Measurements from ENCODE around the gene ID2.
A peak's percentile ranks its signal among the peaks of the same experiment; 100 is the strongest.
"Not testable (repeated sequence)": the region's sequence is repeated elsewhere in the genome, so short reads cannot be mapped to it uniquely, and the experiment has no call there.

ID2 gene

DNA sequence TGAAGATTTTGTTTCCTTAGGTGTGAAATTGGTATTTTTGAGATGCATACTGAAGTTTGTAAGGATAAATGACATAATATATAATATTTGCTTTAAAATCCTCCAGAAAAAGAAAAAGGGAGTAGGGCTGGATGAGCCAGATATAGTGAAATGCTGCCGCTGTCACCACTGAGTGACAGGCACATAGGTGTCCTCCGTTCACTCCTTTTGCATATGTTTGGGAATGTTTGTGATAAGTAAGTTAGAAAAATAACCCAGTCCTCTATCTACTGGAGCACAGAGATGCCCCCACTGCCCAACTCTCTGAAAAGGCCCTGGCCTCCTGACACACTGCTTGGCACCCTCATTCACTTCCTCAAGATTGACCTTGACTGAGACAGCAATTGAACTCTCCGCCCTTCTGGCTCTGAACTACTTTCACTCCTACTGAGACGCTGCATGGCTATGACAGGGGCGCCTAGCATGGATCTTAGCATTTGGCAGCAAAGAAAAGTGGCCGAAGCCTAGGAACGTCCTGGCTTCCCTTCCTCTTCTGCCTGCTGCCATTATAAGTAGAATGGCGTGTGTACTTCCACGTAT is 10.1 kb downstream of the ID2 start:
- DNase-seq, result no peak

DNA sequence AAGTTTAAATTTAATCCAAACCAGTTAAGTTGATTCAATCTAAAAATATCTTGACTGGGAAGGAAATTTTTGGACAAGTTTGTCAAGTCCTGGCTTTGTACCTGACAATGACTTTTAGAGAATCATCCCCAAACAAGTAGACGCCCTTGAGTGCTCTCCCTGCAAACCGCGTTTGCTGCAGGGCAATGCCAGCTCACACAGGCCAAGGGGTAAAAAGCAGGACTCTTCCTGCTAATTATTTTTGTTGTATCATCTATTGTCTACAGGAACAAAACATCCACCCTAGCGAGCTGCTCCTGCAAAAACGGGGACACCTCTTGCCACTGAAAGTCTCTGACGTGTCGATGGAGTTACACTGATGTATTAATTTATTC is 10.9 kb downstream of the ID2 start:
- no peak for DNase-seq

DNA sequence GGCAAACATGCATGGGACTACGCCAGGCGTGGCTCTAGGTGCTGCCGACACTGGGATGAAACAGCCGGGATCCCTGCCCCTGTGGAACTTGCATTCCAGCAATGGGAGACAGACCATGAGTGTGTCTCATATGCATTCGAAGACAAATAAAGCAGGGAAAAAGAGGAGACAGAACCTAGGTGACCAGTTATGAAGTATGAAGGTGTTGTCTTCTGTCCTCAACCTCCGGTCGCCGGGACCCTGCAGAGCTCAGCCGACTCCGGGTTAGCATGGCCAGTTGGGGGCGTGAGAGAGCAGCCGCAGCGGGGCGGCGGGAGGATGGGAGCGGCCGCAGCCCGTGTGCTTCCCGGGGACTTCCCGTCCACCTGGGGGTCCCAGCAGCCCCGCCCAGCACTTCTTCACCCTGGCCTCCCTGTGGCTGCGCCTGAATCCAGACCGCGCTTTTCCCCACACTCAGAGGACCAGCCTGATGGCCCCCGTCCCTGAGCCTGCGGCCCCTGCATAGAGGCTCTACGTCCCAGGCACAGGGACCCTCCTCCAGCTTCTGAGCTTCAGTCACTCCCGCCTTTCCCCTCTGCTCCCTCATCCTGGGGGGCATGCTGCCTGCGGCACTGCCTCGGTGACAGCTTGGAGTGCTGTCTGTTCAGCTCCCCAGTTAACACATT is 11.4 kb downstream of the ID2 start:
- DNase-seq, result peak; percentile 74

DNA sequence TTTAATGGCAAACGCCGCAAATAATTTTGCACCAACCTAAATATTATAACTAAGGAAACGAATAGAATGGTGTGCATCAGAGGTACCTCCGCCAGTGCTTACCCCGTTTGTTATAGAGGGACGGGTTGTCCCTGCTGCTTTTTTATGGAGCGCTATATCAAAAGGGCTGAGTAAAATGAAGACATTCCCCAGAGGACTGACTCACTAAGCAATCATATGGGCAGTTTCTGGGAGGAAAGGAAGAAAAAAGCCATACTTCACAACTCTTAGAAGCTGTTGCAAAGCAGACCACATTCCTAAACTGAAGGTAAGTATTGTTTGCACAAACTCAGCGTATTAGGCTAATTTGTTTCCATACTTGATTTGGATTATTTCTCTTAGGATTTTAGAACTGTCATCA is 12.9 kb downstream of the ID2 start:
- DNase-seq, result no peak

DNA sequence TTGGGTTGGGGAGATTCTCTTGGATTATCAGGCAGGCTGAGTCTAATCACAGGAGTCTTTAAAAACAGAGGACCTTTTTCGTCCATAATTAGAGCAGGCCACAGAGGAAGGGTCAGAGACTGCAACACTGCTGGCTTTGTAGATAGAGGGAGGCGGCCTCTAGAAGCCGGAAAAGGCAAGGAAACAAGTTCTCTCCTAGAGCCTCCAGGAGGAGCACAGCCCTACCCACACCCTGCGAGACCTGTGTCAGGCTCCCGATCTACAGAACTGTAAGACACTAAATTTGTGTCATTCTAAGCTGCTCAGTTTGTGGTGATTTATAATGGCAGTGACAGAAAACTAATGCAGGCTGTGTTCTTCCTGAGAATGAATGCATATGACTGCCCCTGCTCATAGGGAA is 15.3 kb downstream of the ID2 start:
- no peak for DNase-seq

GRCh38 chr2:8699839-8700238 is 18.0 kb downstream of the ID2 start:
- no peak for DNase-seq

DNA sequence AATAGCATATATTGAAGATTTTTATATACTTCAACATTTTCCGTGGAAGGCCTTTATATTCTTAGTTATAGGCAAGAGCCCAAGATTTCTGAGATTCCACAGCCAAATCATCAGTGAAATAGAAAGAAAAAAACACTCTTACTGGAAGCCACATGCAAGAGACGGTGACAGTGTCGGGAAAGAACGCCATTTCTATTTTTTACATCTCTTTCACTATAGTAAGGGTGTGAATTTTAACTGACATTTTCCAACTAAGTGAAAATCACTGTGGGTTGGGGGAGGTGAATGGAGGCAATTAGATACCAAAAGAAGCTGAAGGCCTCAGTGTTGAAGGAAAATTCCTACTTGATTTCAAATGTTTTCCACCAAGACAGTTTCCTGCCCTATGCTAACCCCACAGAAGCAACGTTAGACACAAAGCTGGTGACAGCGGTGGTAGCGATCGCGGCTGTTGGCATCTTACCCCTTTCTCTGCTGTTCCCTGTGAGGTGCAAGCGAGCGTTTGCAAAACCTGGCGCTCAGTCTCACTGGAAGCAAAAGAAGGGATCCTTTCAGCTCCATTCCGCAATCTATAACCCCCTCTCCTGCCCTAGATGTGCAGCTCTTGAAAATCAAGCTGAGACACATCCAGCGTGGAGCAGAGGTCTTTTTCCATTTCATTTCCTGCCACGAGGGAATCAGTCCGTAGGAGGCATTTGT is 20.0 kb downstream of the ID2 start:
- no peak for DNase-seq

DNA sequence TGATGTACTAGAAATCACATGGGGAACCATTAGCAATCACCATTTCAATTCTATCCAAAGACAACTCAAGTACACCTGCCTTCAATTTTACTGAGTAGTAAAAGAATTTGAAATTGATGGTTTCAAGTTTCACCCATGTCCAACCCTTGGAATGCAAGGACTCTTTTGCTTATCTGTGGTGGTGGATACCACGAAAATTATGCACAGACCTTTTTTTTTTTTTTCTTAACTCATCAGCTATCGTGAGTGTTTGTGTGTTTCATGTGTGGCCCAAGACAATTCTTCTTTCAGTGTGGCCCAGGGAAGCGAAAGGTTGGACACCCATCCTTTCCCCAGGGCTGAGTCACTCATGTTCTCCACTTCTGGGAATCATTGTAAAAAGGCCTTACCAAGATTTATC is 23.1 kb downstream of the ID2 start:
- no peak for DNase-seq

- no peak for DNase-seq
These were observed 27.8 kb downstream of the ID2 start for GRCh38 chr2:8709611-8710010.

GRCh38 chr2:8710951-8711350 is 29.1 kb downstream of the ID2 start:
- no peak for DNase-seq

- DNase-seq, result no peak
These were observed 32.4 kb downstream of the ID2 start for GRCh38 chr2:8714283-8714682.

DNA sequence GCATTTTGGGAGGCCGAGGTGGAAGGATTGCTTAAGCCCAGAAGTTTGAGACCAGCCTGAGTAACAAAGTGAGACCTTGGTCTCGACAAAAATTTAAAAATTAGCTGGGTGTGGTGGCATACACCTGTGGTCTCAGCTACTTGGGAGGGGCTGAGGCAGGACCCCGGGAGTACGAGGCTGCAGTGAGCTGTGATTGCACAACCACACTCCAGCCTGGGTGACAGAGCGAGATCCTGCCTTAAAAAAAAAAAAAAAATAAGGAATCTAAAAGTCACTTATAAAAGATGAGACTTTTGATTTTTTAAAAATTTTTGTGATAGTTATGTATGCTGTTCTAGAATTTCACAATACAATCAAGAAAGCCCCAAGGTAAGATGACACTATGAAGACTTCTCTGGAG is 33.1 kb downstream of the ID2 start:
- no peak for DNase-seq

GRCh38 chr2:8719528-8719927 is 37.7 kb downstream of the ID2 start:
- DNase-seq, result no peak

GRCh38 chr2:8720741-8721140 is 38.9 kb downstream of the ID2 start:
- no peak for DNase-seq

DNA sequence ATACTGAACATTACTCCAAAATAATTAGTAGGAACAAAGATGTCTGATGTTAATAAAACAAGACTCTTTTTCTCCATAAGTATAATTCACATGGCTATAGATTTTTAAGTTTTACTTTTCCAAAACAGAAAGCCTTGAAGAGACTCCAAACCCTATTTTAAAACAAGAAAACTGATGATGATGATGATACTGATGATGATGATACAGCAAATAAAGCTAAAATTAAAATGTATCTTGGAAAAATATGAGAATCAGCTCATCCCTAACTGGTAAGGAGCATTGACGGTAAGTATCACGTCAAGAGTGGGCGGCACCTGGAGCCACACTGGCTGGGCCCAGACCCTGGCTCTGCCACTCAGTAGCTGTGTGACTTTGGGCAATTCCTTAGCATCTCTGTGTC is 39.6 kb downstream of the ID2 start:
- DNase-seq, result no peak

DNA sequence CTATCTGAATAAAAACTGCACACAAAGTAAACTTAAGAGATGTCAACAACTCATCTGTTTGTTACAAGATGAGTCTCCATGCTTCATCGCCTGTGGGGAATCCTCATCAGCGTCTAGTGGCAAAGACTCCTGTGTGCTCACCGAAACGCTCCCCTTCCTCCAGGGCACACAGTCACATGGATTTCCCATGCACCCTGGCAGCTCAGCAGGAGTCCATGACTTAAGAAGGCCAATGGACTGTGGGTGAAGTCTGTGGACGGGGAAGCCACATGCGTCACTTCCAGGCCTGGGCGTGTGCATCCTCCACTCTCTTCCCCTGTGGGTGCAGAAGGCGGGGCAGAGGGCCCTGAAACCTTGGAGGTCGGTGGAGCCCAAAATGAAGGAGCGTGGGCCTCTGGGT is 41.1 kb downstream of the ID2 start:
- no peak for DNase-seq

- DNase-seq, result no peak
These were observed 44.0 kb downstream of the ID2 start for GRCh38 chr2:8725838-8726237.

DNA sequence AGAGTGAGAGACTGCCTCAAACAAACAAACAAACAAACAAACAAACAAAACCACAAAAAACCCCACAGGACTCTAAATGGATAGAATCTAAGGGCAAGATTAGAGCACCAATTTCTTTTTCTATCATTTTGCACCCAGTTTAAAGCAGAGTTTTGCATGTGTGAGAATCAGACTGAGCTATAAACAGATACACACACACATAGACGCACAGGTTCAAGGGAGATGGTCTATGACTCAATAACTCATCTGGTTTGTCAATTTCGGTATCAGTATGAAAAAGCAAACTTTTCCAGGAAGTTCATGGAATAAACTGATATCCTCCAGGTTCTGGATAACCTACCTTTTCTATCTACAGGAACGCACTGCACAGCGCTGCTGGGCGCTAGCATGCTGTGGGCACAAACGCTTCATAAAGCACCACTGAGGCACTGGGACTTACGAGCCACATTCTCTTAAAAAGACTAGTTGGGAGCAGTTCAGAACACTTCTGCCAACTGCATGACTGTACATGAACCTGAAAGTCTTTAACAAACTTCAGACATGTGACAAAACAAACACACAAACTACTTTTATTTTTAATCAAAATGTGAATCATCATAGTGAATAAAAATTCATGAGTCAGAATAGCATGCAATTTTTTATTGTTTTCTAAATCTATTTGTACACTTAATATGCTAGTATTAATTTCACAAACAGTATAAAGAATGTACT is 46.6 kb downstream of the ID2 start:
- no peak for DNase-seq

DNA sequence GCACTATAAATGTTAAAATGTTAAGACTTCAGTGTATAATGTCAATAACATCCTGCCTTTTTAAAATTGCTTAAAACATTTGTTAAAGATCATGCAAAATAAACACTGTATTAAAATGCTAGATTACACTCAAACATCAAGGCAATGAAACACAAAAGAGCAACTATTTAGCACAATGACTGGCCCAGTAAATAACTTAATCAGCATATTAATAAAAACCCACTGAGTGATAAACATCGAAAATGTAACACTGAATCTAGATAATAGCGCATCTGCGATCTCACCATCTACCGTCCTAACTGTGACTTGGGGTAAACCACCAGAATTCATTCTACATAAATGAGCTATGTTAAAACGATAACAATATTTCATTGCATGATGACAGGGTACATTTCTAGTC is 47.2 kb downstream of the ID2 start:
- not testable (repeated sequence) for DNase-seq

GRCh38 chr2:8729939-8730338 is 48.1 kb downstream of the ID2 start:
- DNase-seq, result no peak

DNA sequence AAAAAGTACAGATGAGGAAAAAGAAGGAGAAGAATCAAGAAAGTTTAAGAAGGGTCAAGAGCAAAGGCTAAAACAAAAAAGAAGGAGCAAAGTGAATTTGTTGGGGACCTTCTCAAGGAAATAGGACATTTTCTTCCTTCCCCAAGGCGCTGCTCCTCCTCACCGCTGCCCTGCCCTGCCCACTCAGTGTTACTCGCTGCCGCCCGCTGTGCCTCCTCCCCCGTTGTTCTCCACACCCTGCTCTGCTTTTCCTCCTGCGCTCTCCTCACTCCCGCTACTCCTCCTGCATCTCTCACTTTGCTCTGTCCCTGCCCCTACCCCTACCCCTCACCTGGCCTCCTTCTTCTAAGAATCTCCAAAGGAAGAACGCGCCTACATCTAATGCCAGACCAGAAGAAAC is 50.7 kb downstream of the ID2 start:
- no peak for DNase-seq
